ENCODE results near the gene EMC9.

- TF ChIP-seq, protein P1, sequence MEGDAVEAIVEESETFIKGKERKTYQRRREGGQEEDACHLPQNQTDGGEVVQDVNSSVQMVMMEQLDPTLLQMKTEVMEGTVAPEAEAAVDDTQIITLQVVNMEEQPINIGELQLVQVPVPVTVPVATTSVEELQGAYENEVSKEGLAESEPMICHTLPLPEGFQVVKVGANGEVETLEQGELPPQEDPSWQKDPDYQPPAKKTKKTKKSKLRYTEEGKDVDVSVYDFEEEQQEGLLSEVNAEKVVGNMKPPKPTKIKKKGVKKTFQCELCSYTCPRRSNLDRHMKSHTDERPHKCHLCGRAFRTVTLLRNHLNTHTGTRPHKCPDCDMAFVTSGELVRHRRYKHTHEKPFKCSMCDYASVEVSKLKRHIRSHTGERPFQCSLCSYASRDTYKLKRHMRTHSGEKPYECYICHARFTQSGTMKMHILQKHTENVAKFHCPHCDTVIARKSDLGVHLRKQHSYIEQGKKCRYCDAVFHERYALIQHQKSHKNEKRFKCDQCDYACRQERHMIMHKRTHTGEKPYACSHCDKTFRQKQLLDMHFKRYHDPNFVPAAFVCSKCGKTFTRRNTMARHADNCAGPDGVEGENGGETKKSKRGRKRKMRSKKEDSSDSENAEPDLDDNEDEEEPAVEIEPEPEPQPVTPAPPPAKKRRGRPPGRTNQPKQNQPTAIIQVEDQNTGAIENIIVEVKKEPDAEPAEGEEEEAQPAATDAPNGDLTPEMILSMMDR (IDR thresholded peaks at IDR 0.05), result no peak
- TF ChIP-seq POLR2A (IDR thresholded peaks at IDR 0.05) (no peak), POLR2AphosphoS5 (IDR thresholded peaks at IDR 0.05; ENCODE audit: insufficient read depth in 1 of 2, low read depth in 1 of 2) (no peak)
Observed at GRCh38 chr14:24172871-24173281, 31.5 kb upstream of the EMC9 start.

All from vagina (tissue), 2 donors.